OCI-LY1 (cell line): ENCODE measurements around the gene HS3ST5.

Experiments
- H2AFZ ChIP-seq: fragments of 200-600 bp; sonication (generic), shearing (Covaris generic); 2 replicates; pipeline ENCODE4 v1.6.0; 2014; ENCODE audit warnings: antibody characterized with exemption, mild to moderate bottlenecking, low read length
- H3F3A ChIP-seq: fragments of 200-600 bp; sonication (generic), shearing (Covaris generic); 2 replicates; pipeline ENCODE4 v1.6.0; 2014; ENCODE audit warnings: mild to moderate bottlenecking, antibody characterized with exemption, low read length, moderate library complexity; ENCODE audit not compliant: insufficient read depth
- H3K27ac ChIP-seq: fragments of 200-600 bp; sonication (generic); 2 replicates; pipeline ENCODE4 v1.5.1; 2014; ENCODE audit warnings: low read length, mixed run types, mild to moderate bottlenecking, low read depth; ENCODE audit not compliant: poor library complexity, severe bottlenecking
- H3K27me3 ChIP-seq: fragments of 200-600 bp; sonication (generic); 2 replicates; pipeline ENCODE4 v1.6.0; 2014; ENCODE audit warnings: antibody characterized with exemption, mild to moderate bottlenecking, low read length, moderate library complexity; ENCODE audit not compliant: insufficient read depth
- H3K36me3 ChIP-seq: fragments of 200-600 bp; sonication (generic); 2 replicates; pipeline ENCODE4 v1.6.1; 2014; ENCODE audit warnings: mild to moderate bottlenecking, antibody characterized with exemption, low read length, moderate library complexity, mixed read lengths; ENCODE audit not compliant: insufficient read depth
- H3K4me1 ChIP-seq: fragments of 200-600 bp; sonication (generic); 2 replicates; pipeline ENCODE4 v1.5.1; 2014; ENCODE audit warnings: mild to moderate bottlenecking, low read length, moderate library complexity; ENCODE audit not compliant: insufficient read depth, severe bottlenecking
- H3K4me2 ChIP-seq: fragments of 200-600 bp; sonication (generic), shearing (Covaris generic); 2 replicates; pipeline ENCODE4 v1.6.1; 2014; ENCODE audit warnings: low read length
- H3K4me3 ChIP-seq: fragments of 200-600 bp; sonication (generic); 2 replicates; pipeline ENCODE4 v1.5.1; 2014; ENCODE audit warnings: low read length, low read depth, mild to moderate bottlenecking, mixed read lengths; ENCODE audit not compliant: poor library complexity, severe bottlenecking
- H3K79me2 ChIP-seq: fragments of 200-600 bp; shearing (Covaris generic); 2 replicates; pipeline ENCODE4 v1.6.1; 2016; ENCODE audit warnings: mixed run types, low read length, mixed read lengths; ENCODE audit not compliant: insufficient read depth
- H3K9ac ChIP-seq: fragments of 200-600 bp; sonication (generic), shearing (Covaris generic); 2 replicates; pipeline ENCODE4 v1.6.1; 2014; ENCODE audit warnings: mild to moderate bottlenecking, low read length, mixed read lengths
- H3K9me2 ChIP-seq: fragments of 200-600 bp; sonication (generic), shearing (Covaris generic); 2 replicates; pipeline ENCODE4 v1.6.1; 2014; ENCODE audit warnings: low read depth, mild to moderate bottlenecking, low read length, mixed read lengths
- H3K9me3 ChIP-seq: fragments of 200-600 bp; shearing (Covaris generic); 2 replicates; pipeline ENCODE4 v1.6.1; 2014; ENCODE audit warnings: low read length, mixed read lengths
- H4K20me1 ChIP-seq: fragments of 200-600 bp; sonication (generic), shearing (Covaris generic); 2 replicates; pipeline ENCODE4 v1.6.0; 2016; ENCODE audit warnings: mild to moderate bottlenecking, low read length; ENCODE audit not compliant: insufficient read depth
- EZH2 ChIP-seq: fragments of 200-600 bp; sonication (generic), shearing (Covaris generic); IDR thresholded peaks from 2 replicates; pipeline ENCODE4 v1.8.0; 2017; ENCODE audit warnings: borderline replicate concordance, mixed run types, mild to moderate bottlenecking, antibody characterized with exemption, low read length, moderate library complexity, mixed read lengths
- TF ChIP-seq, protein P1 (sequence below): fragments of 200-600 bp; sonication (generic), shearing (Covaris generic); IDR thresholded peaks from 2 replicates; pipeline ENCODE4 v1.5.1; 2017; ENCODE audit warnings: mild to moderate bottlenecking, antibody characterized with exemption, low read length, moderate library complexity, mixed read lengths

The HS3ST5 gene

GRCh38 chr6:114292431-114292830 lies 50.4 kb downstream of the HS3ST5 start:
- H3K36me3 ChIP-seq = no peaks in the 10 kb centered on the region
- H3F3A ChIP-seq = no peaks in the 10 kb centered on the region
- H3K4me1 ChIP-seq = no peaks in the 10 kb centered on the region
- no peak overlapping the region for H3K4me3 ChIP-seq
- H3K27me3 ChIP-seq = no peaks in the 10 kb centered on the region
- TF ChIP-seq, protein P1, sequence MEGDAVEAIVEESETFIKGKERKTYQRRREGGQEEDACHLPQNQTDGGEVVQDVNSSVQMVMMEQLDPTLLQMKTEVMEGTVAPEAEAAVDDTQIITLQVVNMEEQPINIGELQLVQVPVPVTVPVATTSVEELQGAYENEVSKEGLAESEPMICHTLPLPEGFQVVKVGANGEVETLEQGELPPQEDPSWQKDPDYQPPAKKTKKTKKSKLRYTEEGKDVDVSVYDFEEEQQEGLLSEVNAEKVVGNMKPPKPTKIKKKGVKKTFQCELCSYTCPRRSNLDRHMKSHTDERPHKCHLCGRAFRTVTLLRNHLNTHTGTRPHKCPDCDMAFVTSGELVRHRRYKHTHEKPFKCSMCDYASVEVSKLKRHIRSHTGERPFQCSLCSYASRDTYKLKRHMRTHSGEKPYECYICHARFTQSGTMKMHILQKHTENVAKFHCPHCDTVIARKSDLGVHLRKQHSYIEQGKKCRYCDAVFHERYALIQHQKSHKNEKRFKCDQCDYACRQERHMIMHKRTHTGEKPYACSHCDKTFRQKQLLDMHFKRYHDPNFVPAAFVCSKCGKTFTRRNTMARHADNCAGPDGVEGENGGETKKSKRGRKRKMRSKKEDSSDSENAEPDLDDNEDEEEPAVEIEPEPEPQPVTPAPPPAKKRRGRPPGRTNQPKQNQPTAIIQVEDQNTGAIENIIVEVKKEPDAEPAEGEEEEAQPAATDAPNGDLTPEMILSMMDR = no peak
- no peak for TF ChIP-seq EZH2
- no peaks in the 10 kb centered on the region for H3K79me2 ChIP-seq
- H3K9me2 ChIP-seq = no peaks in the 10 kb centered on the region
- no peaks in the 10 kb centered on the region for H3K9me3 ChIP-seq
- H3K4me2 ChIP-seq = no peak overlapping the region
- no peak overlapping the region for H2AFZ ChIP-seq
- no peaks in the 10 kb centered on the region for H4K20me1 ChIP-seq
- no peak overlapping the region for H3K9ac ChIP-seq
- no peak overlapping the region for H3K27ac ChIP-seq

GRCh38 chr6:114291428-114291827 lies 51.4 kb downstream of the HS3ST5 start:
- no peak overlapping the region for H3K4me2 ChIP-seq
- H3K9me2 ChIP-seq = no peaks in the 10 kb centered on the region
- H3K36me3 ChIP-seq = no peaks in the 10 kb centered on the region
- H2AFZ ChIP-seq = no peak overlapping the region
- H3K4me1 ChIP-seq = no peaks in the 10 kb centered on the region
- H3K9ac ChIP-seq = no peak overlapping the region
- no peaks in the 10 kb centered on the region for H3F3A ChIP-seq
- H3K9me3 ChIP-seq = no peaks in the 10 kb centered on the region
- no peaks in the 10 kb centered on the region for H3K79me2 ChIP-seq
- TF ChIP-seq EZH2 = no peak
- TF ChIP-seq, protein P1 = no peak
- no peaks in the 10 kb centered on the region for H3K27me3 ChIP-seq
- no peak overlapping the region for H3K4me3 ChIP-seq
- no peaks in the 10 kb centered on the region for H4K20me1 ChIP-seq
- H3K27ac ChIP-seq = no peak overlapping the region

- no peaks in the 10 kb centered on the region for H3K79me2 ChIP-seq
- no peaks in the 10 kb centered on the region for H3K36me3 ChIP-seq
- no peak overlapping the region for H3K27ac ChIP-seq
- H3K4me2 ChIP-seq = no peak overlapping the region
- H2AFZ ChIP-seq = no peak overlapping the region
- no peaks in the 10 kb centered on the region for H3K9me2 ChIP-seq
- H3F3A ChIP-seq = no peaks in the 10 kb centered on the region
- TF ChIP-seq, protein P1 = no peak
- no peak for TF ChIP-seq EZH2
- H3K9me3 ChIP-seq = no peaks in the 10 kb centered on the region
- H3K4me1 ChIP-seq = no peaks in the 10 kb centered on the region
- H4K20me1 ChIP-seq = no peaks in the 10 kb centered on the region
- no peak overlapping the region for H3K9ac ChIP-seq
- no peaks in the 10 kb centered on the region for H3K27me3 ChIP-seq
- H3K4me3 ChIP-seq = no peak overlapping the region
These were observed 52.0 kb downstream of the HS3ST5 start for GRCh38 chr6:114290864-114291263.
